Body of pancreas (tissue), 4 donors: ENCODE data around the gene SPOCK3. TPM values are rescaled to one million over a fixed set of nuclear protein-coding genes. Genes with fewer than 3 reads are reported as not detected.

Experiments
- ATAC-seq: fragments of 150-250 bp; one replicate; pipeline ENCODE4 v1.9.1; 2016
- DNase-seq, 4 donors: peaks; one replicate each; pipeline ENCODE4 v3.0.0-alpha.2; 2019
- H3K27ac ChIP-seq, 4 donors: fragments of 200-600 bp; sonication (generic); 1 replicate in 3 of 4; 2 replicates in 1 of 4; pipeline versions ENCODE4 v1.5.1 to v1.6.1; 2016 to 2019; ENCODE audit warnings: mild to moderate bottlenecking in 1 of 4, mixed read lengths in 1 of 4, moderate library complexity in 1 of 4
- H3K27me3 ChIP-seq, 2 donors: fragments of 200-600 bp; sonication (generic); one replicate each; pipeline ENCODE4 v1.6.0; 2016; ENCODE audit warnings: mild to moderate bottlenecking in 1 of 2
- H3K36me3 ChIP-seq, 2 donors: fragments of 200-600 bp; sonication (generic); replicated peaks in 1 of 2; 2 replicates each; pipeline ENCODE4 v1.5.1; 2016; ENCODE audit warnings: low read depth in 2 of 2; ENCODE audit not compliant: insufficient read depth in 1 of 2
- H3K4me1 ChIP-seq: fragments of 200-600 bp; sonication (generic); one replicate; pipeline ENCODE4 v1.6.0; 2016
- H3K4me3 ChIP-seq, 2 donors: fragments of 200-600 bp; sonication (generic); 1 replicate in 1 of 2; 2 replicates in 1 of 2; pipeline ENCODE4 v1.5.1; 2016 to 2019
- H3K9me3 ChIP-seq, 3 donors: fragments of 200-600 bp; sonication (generic); 1 replicate in 2 of 3; 2 replicates in 1 of 3; pipeline ENCODE4 v1.5.1; 2016
- POLR2A ChIP-seq, 3 donors: fragments of 450-650 bp; IDR thresholded peaks; one replicate each; pipeline ENCODE4 v1.6.1; 2016; ENCODE audit warnings: antibody characterized with exemption in 3 of 3, mild to moderate bottlenecking in 2 of 3
- WGBS, 2 donors: methylation state at CpG; one replicate each; pipeline ENCODE4 v1.1.5; 2017; 5-methylcytosine and 5-hydroxymethylcytosine counted together
- intact Hi-C: fragments of 100-400 bp; cut with DNase I; formaldehyde crosslinking; loops from one replicate; pipeline ENCODE4 v1.15.1; 2023
- total RNA-seq, 2 donors: library from RNA; depleted of rRNA; stranded (reverse); fragments of >200 nt; gene quantifications; one replicate each; pipeline ENCODE4 v1.1.0, GENCODE V29; 2016
- TF ChIP-seq, protein P1 (sequence below), 7 experiments: fragments of 450-650 bp in 4 of 7; fragments of 200-600 bp in 3 of 7; sonication (generic) in 3 of 7; IDR thresholded peaks; one replicate each; pipeline ENCODE4 v1.5.1; 2016 to 2019; ENCODE audit warnings: antibody characterized with exemption in 7 of 7

The SPOCK3 gene
- total RNA-seq, 2 donors from 2014 or later: not detected

DNA sequence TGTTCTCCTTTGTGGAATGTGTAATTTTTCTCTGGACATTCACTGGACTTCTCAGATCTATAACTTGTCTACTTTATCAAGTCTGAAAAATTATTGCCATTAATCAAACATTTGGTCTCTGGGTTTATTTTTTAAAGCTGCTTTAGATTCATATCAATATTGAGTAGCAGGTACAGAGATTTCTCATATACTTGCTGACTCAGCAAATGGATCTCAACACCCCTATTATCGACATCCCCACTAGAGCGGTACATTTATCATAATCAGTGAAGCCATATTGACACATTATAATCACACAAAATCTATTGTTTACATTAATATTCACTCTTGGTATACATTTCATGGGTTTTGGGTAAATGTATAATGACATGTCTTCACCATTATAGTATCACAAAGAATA lies 268.7 kb downstream of the SPOCK3 start:
- TF ChIP-seq, protein P1, sequence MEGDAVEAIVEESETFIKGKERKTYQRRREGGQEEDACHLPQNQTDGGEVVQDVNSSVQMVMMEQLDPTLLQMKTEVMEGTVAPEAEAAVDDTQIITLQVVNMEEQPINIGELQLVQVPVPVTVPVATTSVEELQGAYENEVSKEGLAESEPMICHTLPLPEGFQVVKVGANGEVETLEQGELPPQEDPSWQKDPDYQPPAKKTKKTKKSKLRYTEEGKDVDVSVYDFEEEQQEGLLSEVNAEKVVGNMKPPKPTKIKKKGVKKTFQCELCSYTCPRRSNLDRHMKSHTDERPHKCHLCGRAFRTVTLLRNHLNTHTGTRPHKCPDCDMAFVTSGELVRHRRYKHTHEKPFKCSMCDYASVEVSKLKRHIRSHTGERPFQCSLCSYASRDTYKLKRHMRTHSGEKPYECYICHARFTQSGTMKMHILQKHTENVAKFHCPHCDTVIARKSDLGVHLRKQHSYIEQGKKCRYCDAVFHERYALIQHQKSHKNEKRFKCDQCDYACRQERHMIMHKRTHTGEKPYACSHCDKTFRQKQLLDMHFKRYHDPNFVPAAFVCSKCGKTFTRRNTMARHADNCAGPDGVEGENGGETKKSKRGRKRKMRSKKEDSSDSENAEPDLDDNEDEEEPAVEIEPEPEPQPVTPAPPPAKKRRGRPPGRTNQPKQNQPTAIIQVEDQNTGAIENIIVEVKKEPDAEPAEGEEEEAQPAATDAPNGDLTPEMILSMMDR (IDR thresholded peaks at IDR 0.05): no peak
- no peak for TF ChIP-seq POLR2A (IDR thresholded peaks at IDR 0.05)
- H3K9me3 ChIP-seq: peaks cover 0 to 6% (median 0%) of the 10 kb centered on the region in 3 donors
- H3K4me1 ChIP-seq: no peaks in the 10 kb centered on the region
- no peaks in the 10 kb centered on the region for H3K36me3 ChIP-seq
- 70 to 80% methylated on average over 2 of the region's 2 CpGs for WGBS, 2 donors
- ATAC-seq (no peak), DNase-seq (no peak)
- no peak overlapping the region for H3K27ac ChIP-seq
- H3K27me3 ChIP-seq: no peaks in the 10 kb centered on the region
- no peak overlapping the region for H3K4me3 ChIP-seq
- intact Hi-C loops: no loop called here

DNA sequence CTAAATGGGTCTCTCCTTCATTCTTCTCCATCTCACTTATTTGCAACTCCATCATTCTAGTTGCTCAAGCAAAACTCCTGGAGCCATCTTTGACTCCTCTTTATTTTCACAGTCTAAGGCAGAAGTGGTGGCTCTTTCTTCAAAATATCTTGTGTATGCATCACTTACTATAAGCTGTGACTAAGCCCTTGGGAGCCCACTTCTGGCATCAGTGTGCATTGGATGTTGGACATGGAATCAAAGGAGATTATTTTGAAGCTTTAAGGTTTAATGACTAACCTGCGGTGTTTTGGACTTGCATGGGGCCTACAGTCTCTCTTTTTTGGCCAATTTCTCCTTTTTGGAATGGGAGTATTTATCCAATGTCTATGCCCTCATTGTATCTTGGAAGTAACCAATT lies 276.8 kb downstream of the SPOCK3 start:
- no peak overlapping the region for H3K4me3 ChIP-seq
- no peaks in the 10 kb centered on the region for H3K9me3 ChIP-seq
- DNase-seq: no peak
- TF ChIP-seq, protein P1 (IDR thresholded peaks at IDR 0.05): no peak
- no peak for TF ChIP-seq POLR2A (IDR thresholded peaks at IDR 0.05)
- 63 to 79% methylated on average over 1 of the region's 1 CpG for WGBS, 2 donors
- no peaks in the 10 kb centered on the region for H3K36me3 ChIP-seq
- no peak overlapping the region for H3K27ac ChIP-seq
- H3K27me3 ChIP-seq: no peaks in the 10 kb centered on the region
- no peaks in the 10 kb centered on the region for H3K4me1 ChIP-seq
- ATAC-seq: no peak
- intact Hi-C loops: no loop called here

- ATAC-seq: no peak
- intact Hi-C loops: no loop called here
Observed at GRCh38 chr4:166956484-166956883, 277.8 kb downstream of the SPOCK3 start.

DNA sequence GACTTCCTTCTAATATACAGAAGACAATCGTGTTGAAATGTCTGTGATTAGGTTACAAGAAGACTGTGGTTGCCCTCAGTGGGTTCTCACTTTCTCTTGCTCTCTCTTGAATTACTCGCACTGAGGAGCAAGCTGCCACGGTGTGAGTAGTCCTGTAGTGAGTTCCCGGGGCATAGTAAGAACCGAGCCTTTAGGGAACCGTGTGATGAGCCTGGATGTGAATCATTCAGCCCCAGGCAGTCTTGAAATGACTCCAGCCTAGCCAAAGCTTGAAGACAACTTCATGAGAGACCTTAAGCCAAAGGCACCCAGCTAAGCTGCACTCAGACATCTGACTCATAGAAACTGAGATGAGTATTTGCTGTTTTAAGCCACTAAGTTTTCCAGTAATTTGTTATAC lies 292.7 kb downstream of the SPOCK3 start:
- no peak for TF ChIP-seq POLR2A (IDR thresholded peaks at IDR 0.05)
- TF ChIP-seq, protein P1 (IDR thresholded peaks at IDR 0.05): no peak
- Histone ChIP-seq H3K36me3 (no peaks in the 10 kb centered on the region), H3K27ac (no peak overlapping the region), H3K9me3 (no peaks in the 10 kb centered on the region), H3K4me3 (no peak overlapping the region), H3K27me3 (no peaks in the 10 kb centered on the region), H3K4me1 (no peaks in the 10 kb centered on the region)
- DNase-seq (no peak), ATAC-seq (no peak)
- WGBS, 2 donors: 62 to 70% methylated on average over 6 of the region's 6 CpGs
- intact Hi-C loops: no loop called here

More at GRCh38 chr4:166956484-166956883, 277.8 kb downstream of the SPOCK3 start:
- no peak for DNase-seq
- no peaks in the 10 kb centered on the region for H3K9me3 ChIP-seq
- H3K4me1 ChIP-seq: no peaks in the 10 kb centered on the region
- no peaks in the 10 kb centered on the region for H3K27me3 ChIP-seq
- 67 to 70% methylated on average over 2 of the region's 2 CpGs for WGBS, 2 donors
- no peak for TF ChIP-seq POLR2A (IDR thresholded peaks at IDR 0.05)
- TF ChIP-seq, protein P1 (IDR thresholded peaks at IDR 0.05): no peak
- no peak overlapping the region for H3K4me3 ChIP-seq
- H3K27ac ChIP-seq: no peak overlapping the region
- H3K36me3 ChIP-seq: no peaks in the 10 kb centered on the region

GRCh38 chr4:166930464-166930863 lies 303.8 kb downstream of the SPOCK3 start:
- H3K27me3 ChIP-seq: no peaks in the 10 kb centered on the region
- no peak overlapping the region for H3K4me3 ChIP-seq
- intact Hi-C loops: no loop called here
- TF ChIP-seq, protein P1 (IDR thresholded peaks at IDR 0.05): no peak
- no peak for TF ChIP-seq POLR2A (IDR thresholded peaks at IDR 0.05)
- no peaks in the 10 kb centered on the region for H3K9me3 ChIP-seq
- no peak overlapping the region for H3K27ac ChIP-seq
- WGBS, 2 donors: 26 to 47% methylated on average over 1 of the region's 1 CpG
- H3K4me1 ChIP-seq: no peaks in the 10 kb centered on the region
- no peaks in the 10 kb centered on the region for H3K36me3 ChIP-seq
- ATAC-seq (no peak), DNase-seq (no peak)
